ENCODE measurements around the gene RITA1. TPM values are rescaled to one million over a fixed set of nuclear protein-coding genes. Genes with fewer than 3 reads are reported as not detected.

Gene RITA1
- total RNA-seq, 1 donor from 2014 or later = 11.7 TPM

DNA sequence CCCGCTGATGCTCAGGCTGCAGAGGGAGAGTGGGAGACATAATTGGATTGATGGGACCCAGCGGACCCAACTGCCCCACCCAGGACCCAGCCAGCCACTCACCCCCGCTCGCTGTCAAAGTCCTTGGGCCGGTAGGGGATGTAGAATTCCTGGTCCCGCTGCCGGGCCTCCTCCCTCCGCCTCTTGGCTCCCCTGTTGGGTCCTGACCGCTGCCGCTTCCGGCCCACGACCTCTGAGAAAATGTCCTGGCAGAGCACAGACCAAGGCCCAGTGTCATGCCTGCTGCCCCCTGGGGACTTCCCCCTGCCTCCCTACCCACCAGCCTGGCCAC is 22.5 kb upstream of the RITA1 start:
- no peak for TF ChIP-seq CTCF (IDR thresholded peaks at IDR 0.05; ENCODE audit: unreplicated experiment)
- Mint-ChIP-seq H3K4me3 (ENCODE audit: unreplicated experiment) (no peak overlapping the region), H3K4me1 (ENCODE audit: unreplicated experiment) (no peaks in the 10 kb centered on the region), H3K9me3 (ENCODE audit: unreplicated experiment) (no peaks in the 10 kb centered on the region), H3K27ac (ENCODE audit: unreplicated experiment) (no peak overlapping the region), H3K27me3 (ENCODE audit: unreplicated experiment) (peaks cover 4% of the 10 kb centered on the region), H3K36me3 (ENCODE audit: low read depth, unreplicated experiment) (peaks cover 13% of the 10 kb centered on the region)
- no peak for DNase-seq (ENCODE audit: low spot score)

DNA sequence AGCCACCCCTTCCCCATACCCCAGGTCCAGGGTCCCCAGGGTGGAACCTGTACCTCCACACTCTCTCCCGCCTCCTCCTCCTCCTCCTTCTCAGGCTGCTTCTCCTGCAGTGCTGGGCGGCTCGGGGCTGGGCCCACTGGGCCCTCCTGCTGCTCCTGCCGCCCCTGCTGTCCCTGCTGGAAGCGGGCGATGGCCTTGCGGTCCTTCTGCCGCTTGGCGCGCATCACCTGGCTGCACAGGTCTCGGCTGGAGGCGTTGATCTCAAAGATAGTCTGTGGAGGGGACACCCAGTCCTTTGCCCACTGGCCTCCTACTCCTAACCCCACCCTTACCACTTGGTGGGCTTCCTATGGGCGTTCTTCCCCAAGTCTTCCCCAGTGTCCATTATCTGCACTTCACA is 21.5 kb upstream of the RITA1 start:
- H3K9me3 Mint-ChIP-seq (ENCODE audit: unreplicated experiment) = no peaks in the 10 kb centered on the region
- TF ChIP-seq CTCF (IDR thresholded peaks at IDR 0.05; ENCODE audit: unreplicated experiment) = no peak
- H3K27ac Mint-ChIP-seq (ENCODE audit: unreplicated experiment) = no peak overlapping the region
- no peaks in the 10 kb centered on the region for H3K4me1 Mint-ChIP-seq (ENCODE audit: unreplicated experiment)
- DNase-seq (ENCODE audit: low spot score) = no peak
- peaks cover 4% of the 10 kb centered on the region for H3K27me3 Mint-ChIP-seq (ENCODE audit: unreplicated experiment)
- H3K36me3 Mint-ChIP-seq (ENCODE audit: low read depth, unreplicated experiment) = peaks cover 9% of the 10 kb centered on the region
- no peak overlapping the region for H3K4me3 Mint-ChIP-seq (ENCODE audit: unreplicated experiment)

DNA sequence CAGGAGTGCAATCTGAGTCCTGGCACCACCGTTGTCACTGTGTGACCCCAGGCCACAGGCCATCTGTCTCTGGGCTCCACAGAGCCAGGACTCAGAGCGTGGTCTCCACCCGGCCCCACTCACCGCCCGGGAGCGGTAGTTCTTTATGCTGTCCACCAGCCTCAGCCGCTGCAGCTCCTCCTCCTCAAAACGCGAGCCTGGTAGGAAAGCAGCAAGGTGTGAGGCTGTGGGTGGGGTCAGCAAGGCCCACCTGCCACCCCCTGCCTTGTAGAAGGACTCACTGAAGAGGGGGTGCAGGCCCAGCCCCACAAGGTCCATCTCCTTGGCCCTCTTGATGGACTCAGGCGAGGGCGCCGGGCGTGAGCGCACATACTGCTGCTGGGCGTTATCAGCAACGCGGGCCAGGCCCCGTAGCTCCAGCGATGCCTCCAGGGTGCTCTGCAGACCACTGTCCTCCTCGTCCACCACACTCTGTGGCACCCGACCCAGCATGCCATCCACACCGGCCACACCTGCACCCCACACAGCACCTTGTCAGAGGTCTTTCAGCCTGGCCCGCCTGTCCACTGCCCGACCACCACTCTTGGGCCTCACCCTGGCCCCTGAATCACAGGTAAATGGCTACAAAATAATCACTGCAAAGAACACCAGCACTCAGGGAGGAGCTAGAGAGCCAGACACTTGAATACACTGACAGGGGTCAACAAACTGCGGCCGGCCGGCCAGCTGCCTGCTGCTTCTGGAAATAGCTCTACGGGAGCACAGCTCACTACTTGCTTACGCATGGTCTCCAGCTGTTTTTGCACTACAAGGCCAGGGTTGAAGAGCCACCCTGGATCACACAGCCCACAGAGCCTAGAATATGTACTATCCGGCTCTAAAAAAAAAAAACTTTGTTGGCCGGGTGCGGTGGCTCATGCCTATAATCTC is 19.7 kb upstream of the RITA1 start:
- Mint-ChIP-seq H3K36me3 (ENCODE audit: low read depth, unreplicated experiment) (peaks cover 6% of the 10 kb centered on the region), H3K27ac (ENCODE audit: unreplicated experiment) (no peak overlapping the region), H3K4me3 (ENCODE audit: unreplicated experiment) (peak overlapping the region; percentile 28), H3K9me3 (ENCODE audit: unreplicated experiment) (no peaks in the 10 kb centered on the region), H3K4me1 (ENCODE audit: unreplicated experiment) (no peaks in the 10 kb centered on the region), H3K27me3 (ENCODE audit: unreplicated experiment) (peaks cover 4% of the 10 kb centered on the region)
- no peak for TF ChIP-seq CTCF (IDR thresholded peaks at IDR 0.05; ENCODE audit: unreplicated experiment)
- DNase-seq (ENCODE audit: low spot score) = no peak

DNA sequence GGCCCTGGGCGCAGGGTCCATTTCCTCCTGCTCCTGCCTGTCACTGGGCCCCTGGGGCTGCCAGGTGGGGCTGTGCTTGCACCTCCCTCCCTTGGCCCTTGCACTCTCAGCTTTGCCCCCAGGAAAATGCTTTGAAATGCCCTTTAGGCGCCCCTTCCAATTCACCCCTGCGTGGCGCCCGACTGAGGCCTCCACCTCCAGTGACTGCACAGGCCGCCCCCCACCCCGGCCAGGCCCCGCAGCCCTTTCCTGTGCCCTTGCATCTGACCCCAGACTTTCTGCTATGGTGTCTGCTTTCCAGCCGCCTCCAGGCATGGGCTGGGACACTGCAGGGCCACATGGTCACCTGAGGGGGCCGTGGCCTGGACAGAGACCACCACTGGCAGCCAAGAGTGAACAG is 17.7 kb upstream of the RITA1 start:
- no peaks in the 10 kb centered on the region for H3K9me3 Mint-ChIP-seq (ENCODE audit: unreplicated experiment)
- H3K27ac Mint-ChIP-seq (ENCODE audit: unreplicated experiment) = no peak overlapping the region
- H3K27me3 Mint-ChIP-seq (ENCODE audit: unreplicated experiment) = peaks cover 3% of the 10 kb centered on the region
- no peak overlapping the region for H3K4me3 Mint-ChIP-seq (ENCODE audit: unreplicated experiment)
- H3K36me3 Mint-ChIP-seq (ENCODE audit: low read depth, unreplicated experiment) = peaks cover 22% of the 10 kb centered on the region
- TF ChIP-seq CTCF (IDR thresholded peaks at IDR 0.05; ENCODE audit: unreplicated experiment) = no peak
- H3K4me1 Mint-ChIP-seq (ENCODE audit: unreplicated experiment) = no peaks in the 10 kb centered on the region
- DNase-seq (ENCODE audit: low spot score) = no peak

DNA sequence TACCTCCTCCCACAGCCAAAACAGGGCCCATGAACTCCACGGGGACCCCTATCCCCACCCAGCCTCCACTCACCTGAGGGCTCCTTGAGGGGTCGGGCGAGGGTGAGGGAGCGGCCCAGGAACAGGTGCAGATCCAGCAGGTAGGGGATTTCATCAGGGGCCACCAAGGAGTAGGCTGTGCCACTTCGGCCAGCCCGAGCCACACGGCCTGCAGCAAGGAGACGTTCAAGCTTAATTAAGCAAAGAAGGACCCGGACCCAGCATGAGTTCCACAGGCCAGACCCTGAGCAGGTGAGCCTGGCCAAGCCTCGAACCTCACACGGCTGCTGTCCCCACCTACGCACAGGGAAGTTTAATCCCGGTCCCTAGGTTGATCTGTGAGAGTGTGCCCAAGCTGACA is 15.8 kb upstream of the RITA1 start:
- Mint-ChIP-seq H3K36me3 (ENCODE audit: low read depth, unreplicated experiment) (peaks cover 29% of the 10 kb centered on the region), H3K4me3 (ENCODE audit: unreplicated experiment) (no peak overlapping the region), H3K27me3 (ENCODE audit: unreplicated experiment) (peaks cover 3% of the 10 kb centered on the region), H3K27ac (ENCODE audit: unreplicated experiment) (no peak overlapping the region), H3K9me3 (ENCODE audit: unreplicated experiment) (no peaks in the 10 kb centered on the region), H3K4me1 (ENCODE audit: unreplicated experiment) (no peaks in the 10 kb centered on the region)
- no peak for DNase-seq (ENCODE audit: low spot score)
- TF ChIP-seq CTCF (IDR thresholded peaks at IDR 0.05; ENCODE audit: unreplicated experiment) = no peak

Data from endothelial cell (in vitro differentiated cells).